H1 (cell line): Measurements from ENCODE around the gene LRRC55.

Experiments
- BCL11A ChIP-seq, 2 experiments: IDR thresholded peaks; one replicate each; pipeline ENCODE4 v1.6.1; 2011; ENCODE audit warnings: low read depth in 2 of 2, low read length in 2 of 2, mild to moderate bottlenecking in 2 of 2
- CBX8 ChIP-seq: fragments of 300-800, 300-1000 bp; sonication (generic); IDR thresholded peaks from 2 replicates; pipeline ENCODE4 v1.7.1; 2016; ENCODE audit warnings: low read depth, low read length, borderline replicate concordance
- CREB1 ChIP-seq: IDR thresholded peaks from 2 replicates; pipeline ENCODE4 v1.6.1; 2012; ENCODE audit warnings: inconsistent platforms
- EP300 ChIP-seq, 2 experiments: IDR thresholded peaks; 1 replicate in 1 of 2; 2 replicates in 1 of 2; pipeline ENCODE4 v1.6.1; 2011 to 2012; ENCODE audit warnings: low read depth in 2 of 2, low read length in 2 of 2, mild to moderate bottlenecking in 2 of 2, borderline replicate concordance in 1 of 2, inconsistent platforms in 1 of 2, moderate library complexity in 1 of 2
- EZH2 ChIP-seq: fragments of 200-600 bp; sonication (generic); IDR thresholded peaks from 2 replicates; pipeline ENCODE4 v1.7.1; 2012; ENCODE audit warnings: low read depth, mild to moderate bottlenecking, moderate library complexity, low read length, inconsistent platforms; ENCODE audit not compliant: severe bottlenecking
- JUND ChIP-seq: IDR thresholded peaks from 2 replicates; pipeline ENCODE4 v1.6.1; 2011; ENCODE audit warnings: mild to moderate bottlenecking, improper control_type of control experiment, low read length
- KDM1A ChIP-seq: fragments of 200-600, 300-600 bp; sonication (generic); IDR thresholded peaks from 2 replicates; pipeline ENCODE4 v1.7.1; 2016; ENCODE audit warnings: mild to moderate bottlenecking, low read length, borderline replicate concordance
- POLR2A ChIP-seq, 2 experiments: IDR thresholded peaks; 1 replicate in 1 of 2; 2 replicates in 1 of 2; pipeline ENCODE4 v1.6.1; 2011; ENCODE audit warnings: low read depth in 2 of 2, low read length in 2 of 2, mild to moderate bottlenecking in 2 of 2; ENCODE audit errors: control extremely low read depth in 1 of 2
- TCF12 ChIP-seq: IDR thresholded peaks from 2 replicates; pipeline ENCODE4 v1.6.1; 2011; ENCODE audit warnings: low read depth, mild to moderate bottlenecking, low read length
- TEAD4 ChIP-seq: IDR thresholded peaks from 2 replicates; pipeline ENCODE4 v1.6.1; 2012; ENCODE audit warnings: low read depth, low read length, inconsistent platforms, mixed read lengths
- ZNF274 ChIP-seq: IDR thresholded peaks from 2 replicates; pipeline ENCODE4 v1.7.0; 2012; ENCODE audit warnings: low read length, borderline replicate concordance; ENCODE audit errors: extremely low read depth
- TF ChIP-seq, protein P1 (sequence below), 3 experiments: IDR thresholded peaks; 1 replicate in 2 of 3; 2 replicates in 1 of 3; pipeline versions ENCODE4 v1.5.1 to v1.6.1; 2011; ENCODE audit warnings: low read length in 3 of 3, mild to moderate bottlenecking in 3 of 3, inconsistent platforms in 2 of 3, low read depth in 1 of 3, moderate library complexity in 1 of 3; ENCODE audit not compliant: insufficient read depth in 1 of 3; ENCODE audit errors: control extremely low read depth in 1 of 3
- TF ChIP-seq, protein P2 (sequence below): IDR thresholded peaks from 2 replicates; pipeline ENCODE4 v1.6.1; 2012; ENCODE audit warnings: low read length, inconsistent platforms
- TF ChIP-seq, protein P3 (sequence below): IDR thresholded peaks from 2 replicates; pipeline ENCODE4 v1.6.1; 2012; ENCODE audit warnings: inconsistent platforms

DNA sequence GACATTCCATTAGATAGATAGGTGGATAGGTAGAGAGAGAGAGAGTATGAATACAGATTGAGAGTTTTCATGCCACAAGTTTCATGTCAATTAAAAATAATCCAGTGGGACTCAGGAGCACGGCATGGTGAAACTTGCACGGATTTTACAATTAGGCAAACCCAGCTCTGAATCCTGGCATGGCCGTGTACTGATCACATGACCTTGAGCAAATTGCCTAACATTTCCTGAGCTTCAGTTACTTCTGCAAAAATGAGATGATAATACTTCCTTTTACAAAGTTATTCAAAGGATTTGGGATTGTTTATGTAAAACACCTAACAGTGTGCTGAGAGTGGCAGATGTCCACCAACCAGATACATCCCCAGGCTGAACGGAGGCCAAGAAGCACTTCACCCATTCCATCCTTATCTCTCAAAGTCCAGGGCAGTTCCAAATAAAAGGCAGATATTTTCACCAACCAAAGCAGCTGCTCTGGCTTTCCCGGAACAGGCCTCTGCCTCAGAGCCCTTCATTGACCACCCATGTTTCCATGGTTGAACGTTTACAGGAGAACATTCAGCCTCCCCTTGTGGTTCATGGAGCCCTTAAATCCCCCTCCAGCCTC lies 37.4 kb downstream of the LRRC55 start:
- TF ChIP-seq TCF12 (no peak), KDM1A (no peak), JUND (no peak), EP300 (IDR thresholded peaks at IDR 0.05; ENCODE audit: borderline replicate concordance in 1 of 2, low read depth in 2 of 2, low read length in 2 of 2) (no peak), EZH2 (no peak), POLR2A (IDR thresholded peaks at IDR 0.05; ENCODE audit: control extremely low read depth in 1 of 2, low read depth in 2 of 2, low read length in 2 of 2) (no peak), TEAD4 (no peak), CREB1 (no peak), BCL11A (IDR thresholded peaks at IDR 0.05; ENCODE audit: low read depth in 2 of 2, low read length in 2 of 2) (no peak), ZNF274 (no peak), CBX8 (no peak)
- TF ChIP-seq, protein P1, sequence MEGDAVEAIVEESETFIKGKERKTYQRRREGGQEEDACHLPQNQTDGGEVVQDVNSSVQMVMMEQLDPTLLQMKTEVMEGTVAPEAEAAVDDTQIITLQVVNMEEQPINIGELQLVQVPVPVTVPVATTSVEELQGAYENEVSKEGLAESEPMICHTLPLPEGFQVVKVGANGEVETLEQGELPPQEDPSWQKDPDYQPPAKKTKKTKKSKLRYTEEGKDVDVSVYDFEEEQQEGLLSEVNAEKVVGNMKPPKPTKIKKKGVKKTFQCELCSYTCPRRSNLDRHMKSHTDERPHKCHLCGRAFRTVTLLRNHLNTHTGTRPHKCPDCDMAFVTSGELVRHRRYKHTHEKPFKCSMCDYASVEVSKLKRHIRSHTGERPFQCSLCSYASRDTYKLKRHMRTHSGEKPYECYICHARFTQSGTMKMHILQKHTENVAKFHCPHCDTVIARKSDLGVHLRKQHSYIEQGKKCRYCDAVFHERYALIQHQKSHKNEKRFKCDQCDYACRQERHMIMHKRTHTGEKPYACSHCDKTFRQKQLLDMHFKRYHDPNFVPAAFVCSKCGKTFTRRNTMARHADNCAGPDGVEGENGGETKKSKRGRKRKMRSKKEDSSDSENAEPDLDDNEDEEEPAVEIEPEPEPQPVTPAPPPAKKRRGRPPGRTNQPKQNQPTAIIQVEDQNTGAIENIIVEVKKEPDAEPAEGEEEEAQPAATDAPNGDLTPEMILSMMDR (IDR thresholded peaks at IDR 0.05; ENCODE audit: control extremely low read depth in 1 of 3, insufficient read depth in 1 of 3, low read depth in 1 of 3, low read length in 3 of 3) = no peak
- TF ChIP-seq, protein P2, sequence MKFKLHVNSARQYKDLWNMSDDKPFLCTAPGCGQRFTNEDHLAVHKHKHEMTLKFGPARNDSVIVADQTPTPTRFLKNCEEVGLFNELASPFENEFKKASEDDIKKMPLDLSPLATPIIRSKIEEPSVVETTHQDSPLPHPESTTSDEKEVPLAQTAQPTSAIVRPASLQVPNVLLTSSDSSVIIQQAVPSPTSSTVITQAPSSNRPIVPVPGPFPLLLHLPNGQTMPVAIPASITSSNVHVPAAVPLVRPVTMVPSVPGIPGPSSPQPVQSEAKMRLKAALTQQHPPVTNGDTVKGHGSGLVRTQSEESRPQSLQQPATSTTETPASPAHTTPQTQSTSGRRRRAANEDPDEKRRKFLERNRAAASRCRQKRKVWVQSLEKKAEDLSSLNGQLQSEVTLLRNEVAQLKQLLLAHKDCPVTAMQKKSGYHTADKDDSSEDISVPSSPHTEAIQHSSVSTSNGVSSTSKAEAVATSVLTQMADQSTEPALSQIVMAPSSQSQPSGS = no peak
- TF ChIP-seq, protein P3, sequence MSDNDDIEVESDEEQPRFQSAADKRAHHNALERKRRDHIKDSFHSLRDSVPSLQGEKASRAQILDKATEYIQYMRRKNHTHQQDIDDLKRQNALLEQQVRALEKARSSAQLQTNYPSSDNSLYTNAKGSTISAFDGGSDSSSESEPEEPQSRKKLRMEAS = no peak
